Prostate gland (tissue), 2 donors: ENCODE results near the gene BICRA.

Source experiments
- CTCF ChIP-seq, 4 experiments: fragments of 200-600 bp in 2 of 4; fragments of 450-650 bp in 2 of 4; sonication (generic) in 2 of 4; IDR thresholded peaks; 1 replicate in 3 of 4; 2 replicates in 1 of 4; pipeline ENCODE4 v1.5.1; 2016 to 2019; ENCODE audit warnings: antibody characterized with exemption in 4 of 4, mild to moderate bottlenecking in 2 of 4, moderate library complexity in 2 of 4
- POLR2AphosphoS5 ChIP-seq: sonication (generic); formaldehyde crosslinking; IDR thresholded peaks from one replicate; pipeline ENCODE4 v1.6.1; 2017; ENCODE audit warnings: antibody characterized with exemption

GRCh38 chr19:47651132-47651531, 42.2 kb downstream of the BICRA start:
- TF ChIP-seq CTCF (IDR thresholded peaks at IDR 0.05): no peak
- no peak for TF ChIP-seq POLR2AphosphoS5
